H1 (cell line): ENCODE results near the gene SLC46A3.
"Not testable (repeated sequence)": the region's sequence is repeated elsewhere in the genome, so short reads cannot be mapped to it uniquely, and the experiment has no call there.

Experiments
- EZH2 ChIP-seq: fragments of 200-600 bp; sonication (generic); IDR thresholded peaks from 2 replicates; pipeline ENCODE4 v1.7.1; 2012; ENCODE audit warnings: low read depth, mild to moderate bottlenecking, moderate library complexity, low read length, inconsistent platforms; ENCODE audit not compliant: severe bottlenecking
- GABPA ChIP-seq: IDR thresholded peaks from 2 replicates; pipeline ENCODE4 v1.6.1; 2011; ENCODE audit warnings: mild to moderate bottlenecking, low read length, moderate library complexity, borderline replicate concordance; ENCODE audit not compliant: insufficient read depth
- JUND ChIP-seq: IDR thresholded peaks from 2 replicates; pipeline ENCODE4 v1.6.1; 2011; ENCODE audit warnings: mild to moderate bottlenecking, improper control_type of control experiment, low read length
- POLR2A ChIP-seq, 2 experiments: IDR thresholded peaks; 1 replicate in 1 of 2; 2 replicates in 1 of 2; pipeline ENCODE4 v1.6.1; 2011; ENCODE audit warnings: low read depth in 2 of 2, low read length in 2 of 2, mild to moderate bottlenecking in 2 of 2; ENCODE audit errors: control extremely low read depth in 1 of 2
- POLR2AphosphoS5 ChIP-seq: IDR thresholded peaks from 2 replicates; pipeline ENCODE4 v1.6.1; 2011; ENCODE audit warnings: low read depth, low read length
- ZNF274 ChIP-seq: IDR thresholded peaks from 2 replicates; pipeline ENCODE4 v1.7.0; 2012; ENCODE audit warnings: low read length, borderline replicate concordance; ENCODE audit errors: extremely low read depth
- TF ChIP-seq, protein P1 (sequence below), 3 experiments: IDR thresholded peaks; 1 replicate in 2 of 3; 2 replicates in 1 of 3; pipeline versions ENCODE4 v1.5.1 to v1.6.1; 2011; ENCODE audit warnings: low read length in 3 of 3, mild to moderate bottlenecking in 3 of 3, inconsistent platforms in 2 of 3, low read depth in 1 of 3, moderate library complexity in 1 of 3; ENCODE audit not compliant: insufficient read depth in 1 of 3; ENCODE audit errors: control extremely low read depth in 1 of 3

DNA sequence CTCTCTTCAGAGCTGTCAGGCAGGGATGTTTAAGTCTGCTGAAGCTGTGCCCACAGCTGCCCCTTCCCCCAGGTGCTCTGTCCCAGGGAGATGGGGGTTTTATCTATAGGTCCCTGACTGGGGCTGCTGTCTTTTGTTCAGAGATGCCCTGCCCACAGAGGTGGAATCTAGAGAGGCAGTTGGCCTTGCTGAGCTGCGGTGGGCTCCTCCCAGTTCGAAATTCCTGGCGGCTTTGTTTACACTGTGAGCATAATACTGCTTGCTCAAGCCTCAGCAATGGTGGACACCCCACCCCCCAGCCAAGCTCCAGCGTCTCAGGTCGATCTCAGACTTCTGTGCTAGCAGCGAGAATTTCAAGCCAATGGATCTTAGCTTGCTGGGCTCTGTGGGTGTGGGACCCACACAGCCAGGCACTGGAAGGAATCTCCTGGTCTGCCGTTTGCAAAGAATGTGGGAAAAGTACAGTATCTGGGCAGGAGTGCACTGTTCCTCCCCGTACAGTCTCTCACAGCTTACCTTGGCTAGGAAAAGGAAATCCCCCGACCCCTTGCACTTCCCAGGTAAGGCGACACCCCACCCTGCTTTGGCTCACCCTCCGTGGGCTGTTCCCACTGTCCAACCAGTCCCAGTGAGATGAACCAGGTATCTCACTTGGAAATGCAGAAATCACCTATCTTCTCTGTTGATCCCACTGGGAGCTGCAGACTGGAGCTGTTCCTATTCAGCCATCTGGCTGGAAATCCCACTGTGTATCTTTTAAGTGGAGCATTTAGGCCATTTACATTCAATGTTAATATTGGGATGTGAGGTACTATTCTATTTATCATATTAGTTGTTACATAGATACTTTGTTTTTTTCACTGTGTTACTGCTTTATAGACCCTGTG lies 24.9 kb downstream of the SLC46A3 start:
- TF ChIP-seq, protein P1, sequence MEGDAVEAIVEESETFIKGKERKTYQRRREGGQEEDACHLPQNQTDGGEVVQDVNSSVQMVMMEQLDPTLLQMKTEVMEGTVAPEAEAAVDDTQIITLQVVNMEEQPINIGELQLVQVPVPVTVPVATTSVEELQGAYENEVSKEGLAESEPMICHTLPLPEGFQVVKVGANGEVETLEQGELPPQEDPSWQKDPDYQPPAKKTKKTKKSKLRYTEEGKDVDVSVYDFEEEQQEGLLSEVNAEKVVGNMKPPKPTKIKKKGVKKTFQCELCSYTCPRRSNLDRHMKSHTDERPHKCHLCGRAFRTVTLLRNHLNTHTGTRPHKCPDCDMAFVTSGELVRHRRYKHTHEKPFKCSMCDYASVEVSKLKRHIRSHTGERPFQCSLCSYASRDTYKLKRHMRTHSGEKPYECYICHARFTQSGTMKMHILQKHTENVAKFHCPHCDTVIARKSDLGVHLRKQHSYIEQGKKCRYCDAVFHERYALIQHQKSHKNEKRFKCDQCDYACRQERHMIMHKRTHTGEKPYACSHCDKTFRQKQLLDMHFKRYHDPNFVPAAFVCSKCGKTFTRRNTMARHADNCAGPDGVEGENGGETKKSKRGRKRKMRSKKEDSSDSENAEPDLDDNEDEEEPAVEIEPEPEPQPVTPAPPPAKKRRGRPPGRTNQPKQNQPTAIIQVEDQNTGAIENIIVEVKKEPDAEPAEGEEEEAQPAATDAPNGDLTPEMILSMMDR (IDR thresholded peaks at IDR 0.05; ENCODE audit: control extremely low read depth in 1 of 3, insufficient read depth in 1 of 3, low read depth in 1 of 3, low read length in 3 of 3) = not testable (repeated sequence)
- TF ChIP-seq POLR2AphosphoS5, GABPA, EZH2, JUND, ZNF274: not testable (repeated sequence)
- TF ChIP-seq POLR2A (IDR thresholded peaks at IDR 0.05; ENCODE audit: control extremely low read depth in 1 of 2, low read depth in 2 of 2, low read length in 2 of 2) = peak in 1 of 2 experiments; percentile 75; a peak in 2 of 3 replicates
